ENCODE results near the gene OPCML. TPM values are rescaled to one million over a fixed set of nuclear protein-coding genes. Genes with fewer than 3 reads are reported as not detected.

Gene OPCML
- total RNA-seq, 1 donor from 2014 or later: 4.6 TPM

- Mint-ChIP-seq H3K4me3 (no peak overlapping the region), H3K9me3 (no peaks in the 10 kb centered on the region), H3K36me3 (no peaks in the 10 kb centered on the region), H3K4me1 (ENCODE audit: unreplicated experiment) (no peaks in the 10 kb centered on the region), H3K27ac (no peak overlapping the region), H3K27me3 (peaks cover 4% of the 10 kb centered on the region)
- no peak for DNase-seq (ENCODE audit: extremely low spot score, unreplicated experiment)
- no peak for TF ChIP-seq CTCF (conservative IDR thresholded peaks at IDR 0.05)
Observed at GRCh38 chr11:133096981-133097380, 435.3 kb downstream of the OPCML start.

GRCh38 chr11:133086518-133086917 lies 445.8 kb downstream of the OPCML start:
- no peaks in the 10 kb centered on the region for H3K4me1 Mint-ChIP-seq (ENCODE audit: unreplicated experiment)

GRCh38 chr11:133082841-133083488 lies 449.3 kb downstream of the OPCML start:
- Mint-ChIP-seq H3K36me3 (no peaks in the 10 kb centered on the region), H3K27me3 (peaks cover 82% of the 10 kb centered on the region), H3K4me3 (peak overlapping the region; percentile 82), H3K9me3 (no peaks in the 10 kb centered on the region), H3K4me1 (ENCODE audit: unreplicated experiment) (no peaks in the 10 kb centered on the region), H3K27ac (no peak overlapping the region)
- peak; percentile 91 for DNase-seq (ENCODE audit: extremely low spot score, unreplicated experiment)
- peak; percentile 99 for TF ChIP-seq CTCF (conservative IDR thresholded peaks at IDR 0.05)

More at GRCh38 chr11:133086518-133086917, 445.8 kb downstream of the OPCML start:
- peaks cover 62% of the 10 kb centered on the region for H3K27me3 Mint-ChIP-seq
- no peaks in the 10 kb centered on the region for H3K9me3 Mint-ChIP-seq
- no peak overlapping the region for H3K27ac Mint-ChIP-seq
- DNase-seq (ENCODE audit: extremely low spot score, unreplicated experiment): no peak
- no peak overlapping the region for H3K4me3 Mint-ChIP-seq
- H3K36me3 Mint-ChIP-seq: no peaks in the 10 kb centered on the region
- TF ChIP-seq CTCF (conservative IDR thresholded peaks at IDR 0.05): no peak

GRCh38 chr11:133082453-133082781 lies 449.9 kb downstream of the OPCML start:
- DNase-seq (ENCODE audit: extremely low spot score, unreplicated experiment): no peak
- no peaks in the 10 kb centered on the region for H3K4me1 Mint-ChIP-seq (ENCODE audit: unreplicated experiment)
- H3K27ac Mint-ChIP-seq: no peak overlapping the region
- H3K4me3 Mint-ChIP-seq: no peak overlapping the region
- H3K36me3 Mint-ChIP-seq: no peaks in the 10 kb centered on the region
- no peaks in the 10 kb centered on the region for H3K9me3 Mint-ChIP-seq
- no peak for TF ChIP-seq CTCF (conservative IDR thresholded peaks at IDR 0.05)
- H3K27me3 Mint-ChIP-seq: peaks cover 82% of the 10 kb centered on the region

- peak overlapping the region; percentile 55 for H3K4me3 Mint-ChIP-seq
- H3K4me1 Mint-ChIP-seq (ENCODE audit: unreplicated experiment): no peaks in the 10 kb centered on the region
- H3K27ac Mint-ChIP-seq: no peak overlapping the region
- no peak for DNase-seq (ENCODE audit: extremely low spot score, unreplicated experiment)
- no peaks in the 10 kb centered on the region for H3K36me3 Mint-ChIP-seq
- H3K27me3 Mint-ChIP-seq: peaks cover 83% of the 10 kb centered on the region
- H3K9me3 Mint-ChIP-seq: no peaks in the 10 kb centered on the region
- TF ChIP-seq CTCF (conservative IDR thresholded peaks at IDR 0.05): no peak
Observed at GRCh38 chr11:133081730-133082452, 450.4 kb downstream of the OPCML start.

All from type B pancreatic cell (in vitro differentiated cells).